ENCODE measurements around the gene ADAM10.
"Not testable (repeated sequence)": the region's sequence is repeated elsewhere in the genome, so short reads cannot be mapped to it uniquely, and the experiment has no call there.

Gene ADAM10

DNA sequence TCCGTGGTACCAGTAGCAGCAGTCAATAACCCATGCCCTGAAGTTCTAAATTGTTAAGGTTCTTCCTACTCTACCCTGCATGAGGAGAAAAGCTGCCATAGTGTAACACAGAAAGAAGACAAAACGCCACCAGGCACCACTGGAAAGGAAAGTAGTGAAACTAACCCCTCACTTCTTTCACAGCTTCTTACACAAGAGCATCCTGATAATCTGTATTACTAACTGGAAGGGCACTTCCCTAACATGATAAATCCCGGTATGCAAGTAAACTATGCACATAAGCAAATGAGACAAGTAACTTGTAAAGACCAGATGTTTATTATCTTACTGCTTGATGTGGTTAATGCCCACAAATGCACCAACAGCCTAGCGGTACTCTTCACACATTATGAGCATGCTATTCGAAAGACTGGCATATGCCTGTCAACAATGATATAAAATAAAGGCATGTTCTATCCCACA, 141.3 kb downstream of the ADAM10 start:
- peak; percentile 19 for DNase-seq (ENCODE audit: low spot score)

DNA sequence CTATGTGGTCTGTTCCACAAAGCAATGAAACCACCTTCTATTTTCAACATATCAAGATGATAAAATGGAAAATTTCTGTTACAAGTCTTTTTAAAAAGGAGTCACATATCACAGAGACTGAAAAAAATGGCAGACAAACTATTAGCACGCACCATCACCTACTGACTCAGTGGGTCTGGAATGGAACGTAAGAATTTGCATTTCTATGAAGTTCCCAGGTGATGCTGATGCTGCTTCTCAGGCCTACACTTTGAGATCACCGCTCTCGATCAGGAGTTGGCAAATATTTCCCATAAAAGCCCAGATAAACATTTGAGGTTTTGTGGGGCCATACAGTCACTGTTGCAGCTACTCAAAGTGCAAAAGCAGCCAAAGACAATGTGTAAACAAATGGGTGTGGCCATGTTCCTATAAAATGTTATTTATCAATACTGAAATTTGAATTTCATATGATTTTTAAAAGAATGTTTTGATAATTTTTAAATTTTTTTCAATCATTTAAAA, 142.9 kb downstream of the ADAM10 start:
- DNase-seq (ENCODE audit: low spot score) = no peak

DNA sequence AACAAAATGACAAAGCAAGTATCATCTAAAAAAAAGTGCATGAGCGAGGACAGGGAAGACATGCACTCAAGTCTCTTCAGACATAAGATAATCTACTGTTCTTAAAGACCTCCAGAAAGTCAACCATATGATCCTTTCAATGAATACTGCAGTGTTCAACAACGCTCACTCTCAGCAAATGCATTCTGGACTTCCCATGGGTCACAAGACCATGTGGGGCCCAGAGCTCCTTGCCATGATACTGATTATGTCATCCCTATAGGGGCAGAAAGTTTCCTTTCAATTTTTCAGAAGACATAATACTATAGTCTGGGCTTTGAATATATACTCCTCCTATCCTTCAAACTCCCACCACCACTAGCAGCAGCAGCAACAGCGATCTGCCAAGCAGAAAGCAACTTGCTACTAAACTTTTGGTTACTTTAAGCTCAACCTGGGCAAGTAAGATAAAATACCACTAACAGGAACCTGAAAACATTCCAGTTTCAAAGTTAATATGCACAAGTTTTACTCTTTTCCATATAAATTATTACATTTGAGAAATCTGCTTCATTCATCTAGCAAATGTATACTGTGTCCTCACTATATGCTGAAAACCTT, 143.5 kb downstream of the ADAM10 start:
- no peak for DNase-seq (ENCODE audit: low spot score)

DNA sequence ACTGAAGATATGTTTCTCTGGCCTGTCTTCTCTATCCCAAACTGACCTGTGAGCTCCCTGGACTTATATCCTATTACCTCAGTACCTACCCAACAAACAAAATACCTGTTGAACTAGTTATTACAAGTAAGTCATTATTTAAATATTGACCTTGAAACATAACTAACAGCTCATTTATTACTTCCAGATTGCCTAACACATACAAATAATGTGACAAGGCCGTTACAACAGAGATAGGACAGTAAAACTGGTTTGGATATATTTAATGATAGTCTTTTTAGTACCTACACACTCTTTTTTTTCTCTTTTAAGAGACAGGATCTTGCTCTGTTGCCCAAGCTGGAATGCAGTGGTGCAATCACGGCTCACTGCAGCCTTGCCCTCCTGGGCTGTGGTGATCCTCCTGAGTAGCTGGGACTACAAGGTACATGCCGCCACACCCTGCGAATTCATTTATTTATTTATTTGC, 145.0 kb downstream of the ADAM10 start:
- DNase-seq (ENCODE audit: low spot score) = no peak

DNA sequence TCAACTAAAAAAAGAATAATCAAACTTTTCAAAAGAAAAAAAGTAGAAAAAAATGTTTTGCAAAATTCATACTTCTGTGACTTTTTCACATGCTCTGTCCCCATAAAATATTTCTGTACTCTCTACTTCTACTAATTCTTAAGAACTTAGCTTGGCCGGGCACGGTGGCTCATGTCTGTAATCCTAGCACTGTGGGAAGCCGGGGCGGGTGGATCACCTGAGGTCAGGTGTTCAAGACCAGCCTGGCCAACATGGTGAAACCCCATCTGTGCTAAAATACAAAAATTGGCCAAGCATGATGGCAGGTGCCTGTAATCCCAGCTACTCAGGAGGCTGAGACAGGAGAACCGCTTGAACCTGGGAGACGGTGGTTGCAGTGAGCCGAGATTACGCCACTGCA, 145.6 kb downstream of the ADAM10 start:
- DNase-seq (ENCODE audit: low spot score) = not testable (repeated sequence)

DNA sequence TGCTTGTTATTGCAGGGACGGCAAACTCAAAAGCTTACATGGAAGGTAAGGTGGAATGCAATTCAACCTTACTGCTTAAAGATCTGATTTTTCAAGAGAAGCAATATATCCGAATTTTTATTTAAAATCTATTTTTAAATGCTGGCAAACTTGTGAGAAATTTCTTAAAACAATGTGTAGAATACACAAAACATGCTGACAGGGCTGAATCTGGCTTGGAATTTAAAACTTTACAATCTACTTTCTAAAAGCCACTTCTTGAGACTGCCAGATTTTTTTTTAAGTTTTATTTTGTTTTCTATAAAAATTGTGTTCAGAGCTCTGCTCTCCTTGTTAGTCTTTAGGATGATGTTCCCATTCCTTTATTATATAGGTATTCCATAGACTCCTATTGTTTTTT, 146.7 kb downstream of the ADAM10 start:
- DNase-seq (ENCODE audit: low spot score) = no peak

DNA sequence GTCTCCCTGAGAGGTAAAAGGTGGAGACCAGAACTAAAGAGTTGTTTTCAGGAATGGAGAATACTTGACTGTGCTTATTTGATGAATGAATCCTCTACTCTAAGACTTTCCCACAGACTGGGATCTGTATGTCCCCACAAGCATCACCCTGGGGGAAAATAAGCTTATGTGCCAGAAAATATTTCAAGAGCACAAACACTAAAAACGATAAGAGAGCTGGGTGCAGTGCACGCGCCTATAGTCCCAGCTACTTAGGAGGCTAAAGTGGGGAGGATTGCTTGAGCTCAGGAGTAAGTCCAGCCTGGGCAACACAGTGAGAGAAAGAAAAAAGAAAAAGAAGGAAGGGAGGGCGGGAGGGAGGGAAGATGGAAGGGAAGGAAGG, 150.7 kb downstream of the ADAM10 start:
- DNase-seq (ENCODE audit: low spot score) = no peak

DNA sequence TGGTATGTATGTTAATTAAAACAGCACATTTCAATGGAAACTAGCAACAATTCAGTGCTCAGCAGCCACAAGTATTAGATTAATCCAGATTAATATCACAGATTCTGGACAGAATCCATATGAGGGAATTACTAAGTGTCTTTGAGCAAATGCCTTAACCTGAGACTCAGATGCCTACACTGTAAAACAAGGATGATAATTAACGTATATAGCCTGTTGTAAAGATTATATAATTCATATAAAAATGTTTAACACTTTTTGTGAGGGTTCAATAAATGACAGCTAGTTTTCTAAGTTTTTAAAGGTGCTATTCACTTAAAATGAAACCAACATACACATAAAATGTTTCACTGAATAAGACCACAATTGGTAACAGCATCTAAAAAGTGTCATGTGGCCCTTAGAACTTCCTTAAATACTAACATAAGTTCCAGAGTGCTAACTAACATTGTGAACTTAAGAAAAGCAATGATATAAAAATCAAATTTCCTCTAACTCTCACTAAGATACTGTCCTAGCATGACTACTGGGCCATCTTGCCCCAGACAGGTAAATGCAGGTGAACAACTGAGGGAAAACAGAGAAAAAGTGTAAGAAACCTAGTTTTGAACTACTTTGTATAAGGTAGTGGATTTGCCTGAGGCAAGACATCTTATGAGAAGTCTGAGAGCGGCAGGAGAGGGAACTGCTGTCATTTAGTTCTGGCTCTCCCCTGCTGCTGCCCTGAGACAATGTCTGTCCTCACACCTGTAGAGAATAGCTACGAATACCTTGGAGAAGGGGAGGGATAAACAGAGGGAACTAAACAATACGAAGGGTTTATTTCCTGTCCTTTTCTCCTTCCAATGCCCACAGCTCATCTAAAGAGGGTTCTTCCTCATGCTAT, 151.3 kb downstream of the ADAM10 start:
- no peak for DNase-seq (ENCODE audit: low spot score)

DNA sequence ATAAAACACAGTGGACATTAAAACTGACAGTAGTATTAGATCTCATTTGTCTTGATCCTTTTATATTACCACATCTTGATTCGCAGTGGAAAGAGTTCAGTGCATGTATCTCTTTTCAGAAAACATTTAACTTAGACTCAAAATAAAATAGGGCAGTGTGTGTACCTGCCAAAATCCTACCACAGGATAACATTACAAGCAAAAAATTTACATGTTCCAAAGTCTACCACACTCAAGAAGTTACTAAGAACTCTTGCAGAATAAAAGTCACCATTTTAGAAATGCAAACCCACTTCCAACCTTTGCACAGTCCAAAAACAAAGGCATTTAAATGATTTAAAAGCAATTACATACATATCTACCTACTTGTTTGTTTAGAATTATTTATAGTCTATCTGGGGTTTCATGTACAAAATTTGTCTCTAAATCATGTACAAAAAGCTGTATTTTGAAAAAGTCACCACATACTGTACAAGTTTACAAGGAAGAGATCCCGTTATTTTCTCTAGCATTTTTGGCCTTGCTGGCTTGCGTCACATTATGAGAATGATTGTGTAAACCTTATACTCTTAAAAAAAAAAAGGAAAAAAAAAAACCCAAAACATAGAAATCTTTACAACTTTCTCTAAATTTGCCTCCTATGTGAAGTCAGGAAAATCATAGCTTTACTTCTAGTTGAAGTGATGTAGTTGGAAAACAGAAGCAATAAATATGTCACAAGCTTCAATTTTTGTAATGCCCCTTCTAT, 153.8 kb downstream of the ADAM10 start:
- DNase-seq (ENCODE audit: low spot score) = no peak

DNA sequence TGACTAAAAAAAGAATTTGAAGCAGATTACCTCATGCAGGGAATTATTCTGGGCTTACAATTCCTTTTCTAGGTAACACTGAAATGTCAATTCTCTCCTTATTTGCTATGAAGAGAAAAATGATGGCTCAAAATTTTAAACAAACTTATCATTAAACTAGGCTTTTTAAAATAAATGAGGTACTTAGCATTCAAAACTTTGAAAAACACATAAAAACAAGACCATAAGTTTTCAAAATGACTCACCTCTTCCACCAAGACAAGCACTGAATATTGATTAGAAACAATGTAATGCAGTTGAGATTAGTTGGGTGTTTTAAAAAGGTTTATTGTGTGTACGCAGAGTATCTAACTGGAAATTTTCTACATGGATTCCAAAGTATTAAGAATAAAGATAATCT, 154.6 kb downstream of the ADAM10 start:
- no peak for DNase-seq (ENCODE audit: low spot score)

DNA sequence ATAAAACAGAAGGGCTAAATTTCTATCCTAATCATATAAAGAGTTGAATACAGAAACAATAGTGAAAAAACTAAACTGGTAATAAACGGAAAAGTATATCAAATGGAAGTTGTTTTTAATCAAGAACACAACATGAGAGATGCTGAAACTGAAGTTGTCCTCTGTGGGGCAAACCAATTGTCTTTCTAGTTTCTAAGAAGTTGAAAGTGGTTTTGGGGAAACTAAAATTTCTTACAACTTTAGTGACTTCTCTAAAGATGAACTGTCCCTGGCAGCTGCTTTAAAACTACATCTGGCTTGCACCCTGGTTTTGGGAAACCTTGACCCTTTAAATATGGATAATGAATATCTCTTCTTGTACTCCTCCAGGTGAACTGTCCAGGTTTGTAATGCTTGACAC, 155.6 kb downstream of the ADAM10 start:
- no peak for DNase-seq (ENCODE audit: low spot score)

DNA sequence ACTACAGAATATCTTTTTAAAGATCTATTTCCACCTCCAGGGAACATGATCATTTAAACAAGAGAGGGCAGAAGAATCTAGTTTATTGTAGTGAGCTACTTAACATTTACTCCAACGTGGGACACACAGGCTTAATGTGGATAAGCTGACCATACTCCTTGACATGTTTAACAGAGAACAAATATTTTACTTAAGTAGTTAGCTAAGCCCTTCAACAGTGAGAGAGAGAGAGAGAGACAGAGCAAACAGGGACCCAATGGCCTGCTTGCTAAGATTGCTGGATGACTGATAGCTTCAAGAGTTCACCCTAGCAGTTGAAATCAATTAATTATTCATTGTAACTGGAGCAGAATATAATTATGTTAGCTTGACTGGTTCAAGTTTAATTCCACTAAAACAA, 158.6 kb downstream of the ADAM10 start:
- DNase-seq (ENCODE audit: low spot score) = no peak

DNA sequence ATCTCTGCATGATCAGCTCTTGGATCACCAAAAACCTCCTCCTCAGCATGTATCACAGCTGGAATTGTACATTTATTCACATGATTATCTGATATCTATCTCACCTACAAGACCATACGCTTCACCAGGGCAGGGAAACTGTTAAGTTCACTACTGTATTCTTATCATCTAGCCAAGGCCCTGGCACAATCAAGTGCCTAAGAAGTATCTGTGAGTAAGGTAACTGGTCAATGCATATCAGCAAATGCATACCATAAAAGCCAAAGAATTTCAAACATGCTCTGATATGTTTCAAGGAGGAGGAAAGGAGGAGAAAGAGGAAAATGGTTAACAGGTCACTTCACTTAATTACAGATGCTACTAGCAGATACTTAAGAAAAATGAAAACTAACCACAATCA, 159.3 kb downstream of the ADAM10 start:
- DNase-seq (ENCODE audit: low spot score) = no peak

DNA sequence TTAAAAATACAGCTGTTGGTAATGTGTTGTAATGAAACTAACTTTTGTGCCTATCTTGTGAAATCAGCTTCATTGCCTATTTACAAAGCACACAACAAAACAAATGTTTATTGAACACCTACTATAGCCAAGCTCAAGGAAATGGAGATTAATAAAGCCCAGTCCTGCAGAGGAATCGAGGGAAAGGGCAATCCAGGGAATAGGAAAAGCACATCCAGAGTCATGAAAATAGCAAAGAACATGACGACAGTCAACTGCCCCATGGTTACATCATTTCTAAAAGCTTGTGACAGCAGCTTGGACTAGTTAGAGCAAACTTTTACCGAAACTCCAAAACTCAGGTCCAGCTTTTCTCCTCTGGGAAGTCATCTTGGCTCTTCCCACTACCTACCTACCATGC, 160.5 kb downstream of the ADAM10 start:
- DNase-seq (ENCODE audit: low spot score) = no peak

DNA sequence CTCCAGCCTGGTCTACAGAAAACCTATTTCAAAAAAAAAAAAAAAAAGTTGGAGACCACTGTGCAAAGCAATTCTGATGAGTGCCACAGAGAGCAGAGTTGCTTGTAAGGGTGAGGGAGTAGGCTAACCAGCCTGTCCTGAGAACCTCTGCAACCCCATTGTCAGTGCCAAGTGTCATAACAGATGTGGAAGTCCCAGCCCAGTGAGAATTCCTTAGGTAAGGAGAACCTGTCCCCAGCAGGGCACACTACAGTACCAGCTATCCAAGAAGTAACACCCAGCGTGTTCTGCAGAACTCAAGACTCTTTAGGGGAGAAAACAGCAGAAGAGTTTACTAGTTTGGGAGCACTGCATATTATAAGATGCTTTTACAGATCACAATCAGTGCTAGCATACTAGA, 161.4 kb downstream of the ADAM10 start:
- DNase-seq (ENCODE audit: low spot score) = no peak

DNA sequence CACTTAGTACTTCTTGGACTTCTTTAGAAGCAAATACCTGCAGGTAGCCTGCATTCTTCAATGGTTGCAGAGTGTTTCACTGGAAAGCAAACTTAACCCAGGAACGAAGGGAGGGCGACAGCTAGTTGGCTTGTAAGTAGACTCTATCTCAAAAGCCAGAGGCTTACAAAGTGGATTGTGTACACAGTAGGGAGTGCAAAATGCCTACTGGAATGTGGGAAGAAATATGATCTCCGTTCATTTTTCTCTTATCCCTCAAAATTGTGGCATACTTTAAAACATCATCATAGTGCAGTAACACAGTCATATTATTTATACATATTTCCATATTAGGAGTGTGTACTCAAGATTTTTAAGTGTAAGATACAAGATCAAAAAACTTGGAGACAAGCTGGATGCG, 162.0 kb downstream of the ADAM10 start:
- DNase-seq (ENCODE audit: low spot score) = no peak

DNA sequence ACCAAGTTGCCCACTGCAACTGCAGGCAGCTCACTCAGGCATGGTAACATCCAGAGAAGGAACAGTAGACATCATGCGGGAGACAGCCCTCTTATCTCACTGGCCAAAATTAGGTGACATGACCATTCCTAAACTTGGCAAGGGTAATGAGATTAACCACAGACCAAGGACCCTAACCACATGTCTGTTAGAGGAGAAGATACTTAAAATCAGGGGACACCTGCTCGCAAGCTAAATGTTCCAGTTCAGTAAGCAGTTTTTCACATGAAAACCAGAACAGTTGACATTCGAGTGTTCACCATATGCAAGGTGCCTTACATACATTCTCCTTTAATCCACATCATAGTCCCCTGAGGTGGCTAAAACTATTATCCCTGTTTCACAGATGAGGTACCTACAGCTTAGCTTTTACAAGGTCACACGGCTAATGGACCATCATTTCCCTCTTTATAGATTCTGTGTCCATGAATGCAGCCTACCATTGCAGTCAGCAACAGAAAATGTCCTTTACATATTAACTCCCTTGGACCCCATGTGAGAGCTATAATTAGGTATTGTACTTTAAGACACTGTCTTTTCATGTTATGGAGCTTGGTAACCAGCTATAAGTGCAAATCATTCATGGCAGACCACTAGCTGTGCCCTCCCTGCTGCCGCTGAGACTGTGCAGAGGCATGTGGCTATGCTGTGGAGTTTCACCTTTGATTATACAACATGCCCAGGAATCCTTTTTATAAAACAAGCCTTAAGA, 163.6 kb downstream of the ADAM10 start:
- DNase-seq (ENCODE audit: low spot score) = no peak

DNA sequence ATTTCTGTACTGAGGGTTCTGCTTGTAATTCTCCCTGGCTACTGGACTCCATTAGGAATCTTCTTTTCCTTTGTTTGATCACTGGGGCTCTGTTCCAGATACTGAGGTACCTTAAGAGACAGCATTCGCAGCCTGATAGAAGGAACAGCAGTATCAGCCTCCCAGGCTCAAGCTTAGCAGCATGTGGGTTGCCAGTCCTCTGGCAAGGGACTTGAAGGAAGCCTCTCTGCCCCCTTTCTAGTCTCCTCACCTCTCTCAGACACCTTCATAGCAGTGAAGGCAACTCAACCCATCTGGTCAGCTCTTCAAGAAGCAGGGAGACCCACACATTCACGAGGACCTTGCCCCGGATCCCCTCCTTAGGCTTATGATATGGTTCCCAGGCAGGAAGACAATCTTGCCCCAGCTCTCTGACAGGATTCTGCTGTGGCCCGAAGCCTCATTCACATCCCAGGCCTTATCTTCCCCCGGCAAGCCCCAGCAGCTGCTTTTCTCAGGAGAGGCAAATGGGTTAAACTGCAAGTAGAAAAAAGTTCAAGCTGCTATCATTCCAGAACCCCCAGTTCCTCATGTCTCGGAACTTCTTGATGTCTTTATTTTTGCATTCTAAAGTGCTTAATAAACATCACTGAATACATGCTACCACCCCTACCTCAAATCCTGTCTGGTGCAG, 164.6 kb downstream of the ADAM10 start:
- no peak for DNase-seq (ENCODE audit: low spot score)

DNA sequence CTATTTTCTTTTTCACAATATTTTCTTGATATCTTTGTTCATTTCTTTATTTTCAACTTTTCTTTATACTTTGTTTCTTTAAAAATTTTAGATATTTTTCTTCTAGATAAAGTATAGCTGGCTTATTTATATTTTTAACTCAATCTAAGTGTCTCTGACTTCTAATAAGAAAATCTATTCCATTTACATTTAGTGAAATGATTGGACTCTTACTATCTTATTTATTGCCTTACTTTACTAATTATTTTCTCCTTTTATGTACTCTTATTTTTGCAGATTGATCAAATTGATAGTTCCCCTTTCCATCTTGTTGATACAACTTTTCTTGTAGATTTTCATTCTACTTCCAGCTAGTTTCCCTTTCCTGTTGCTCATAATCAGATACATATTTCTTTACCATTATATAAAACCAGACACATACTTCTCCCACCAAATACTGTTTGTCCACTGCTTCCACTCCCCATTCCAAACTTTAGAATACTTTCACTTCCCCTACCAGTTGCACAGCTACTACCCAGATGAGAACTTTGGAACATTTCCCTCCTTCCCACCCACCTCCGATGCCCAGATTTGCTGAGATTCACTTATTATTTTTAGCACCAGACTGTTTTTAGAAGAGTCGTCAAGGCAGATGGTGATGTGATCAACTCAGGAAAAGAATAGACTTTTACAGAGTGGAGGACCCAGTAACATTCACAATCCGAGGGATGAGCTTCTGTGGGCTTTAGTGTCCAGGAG, 166.2 kb downstream of the ADAM10 start:
- DNase-seq (ENCODE audit: low spot score) = no peak

DNA sequence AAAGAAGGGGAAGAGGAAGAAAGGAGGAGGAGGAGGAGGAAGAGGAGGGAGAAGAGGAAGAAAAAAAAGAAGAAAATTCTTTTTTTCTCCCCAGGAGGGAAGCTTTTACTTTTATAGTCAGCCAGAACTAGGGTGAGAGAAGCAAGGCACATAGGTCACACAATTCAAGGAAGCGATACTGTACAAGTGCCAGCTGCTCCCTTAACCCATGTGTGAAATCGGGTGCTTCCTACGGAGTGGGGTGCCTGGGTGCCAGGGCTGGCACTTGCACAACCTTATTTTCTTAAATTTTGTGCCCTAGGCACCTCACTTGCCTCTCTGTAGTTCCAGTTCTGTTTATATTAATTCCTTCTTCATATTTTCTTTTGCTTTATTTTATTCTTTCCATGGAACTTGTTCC, 167.3 kb downstream of the ADAM10 start:
- DNase-seq (ENCODE audit: low spot score) = no peak

DNA sequence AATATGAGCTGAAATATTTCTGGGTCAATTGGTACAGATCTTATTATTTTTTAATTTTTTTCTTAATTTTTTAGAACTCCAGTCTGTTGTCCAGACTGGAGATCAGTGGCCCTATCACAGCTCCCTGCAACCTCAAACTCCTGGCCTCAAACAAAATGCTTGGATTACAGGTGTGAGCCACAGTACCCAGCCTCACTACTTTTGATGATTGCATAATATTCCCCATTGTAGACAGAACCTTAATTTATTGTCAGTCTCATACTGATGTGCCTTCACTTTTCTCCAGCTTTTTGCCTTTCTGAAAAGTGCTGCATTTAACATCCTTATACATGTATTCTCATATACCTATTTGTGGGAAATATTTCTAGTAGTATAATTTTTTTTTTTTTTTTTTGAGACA, 172.8 kb downstream of the ADAM10 start:
- DNase-seq (ENCODE audit: low spot score) = no peak

All from hepatic stellate cell (primary cell).